Erythroblast (primary cell): ENCODE measurements around the gene SELL.
"Not testable (repeated sequence)": the region's sequence is repeated elsewhere in the genome, so short reads cannot be mapped to it uniquely, and the experiment has no call there.

ENCODE experiments used
- GATA1 ChIP-seq: IDR thresholded peaks from 2 replicates; pipeline ENCODE4 v1.6.1; 2011; ENCODE audit warnings: low read depth, mild to moderate bottlenecking, control low read depth, low read length, moderate library complexity
- POLR2A ChIP-seq: IDR thresholded peaks from 2 replicates; pipeline ENCODE4 v1.6.1; 2011; ENCODE audit warnings: mild to moderate bottlenecking, low read length

GRCh38 chr1:169658777-169659176 lies 52.6 kb downstream of the SELL start:
- TF ChIP-seq POLR2A, GATA1: not testable (repeated sequence)
